CD8-positive, alpha-beta memory T cell (primary cell): ENCODE data around the gene TAS2R41. TPM values are rescaled to one million over a fixed set of nuclear protein-coding genes. Genes with fewer than 3 reads are reported as not detected.

Experiments used
- CTCF ChIA-PET: fragments of 350-600 bp; sonication (Branson Sonifier 250); formaldehyde crosslinking; loops from one replicate; lab custom pipeline; 2021; ENCODE audit warnings: antibody characterized with exemption; lab: Charles Lee
- POLR2A ChIA-PET: fragments of 350-600 bp; sonication (Branson Sonifier 250); formaldehyde crosslinking; loops from one replicate; lab custom pipeline; 2021; ENCODE audit warnings: antibody characterized with exemption; lab: Charles Lee
- DNase-seq, 5 donors: peaks; one replicate each; pipeline versions ENCODE4 v3.0.0 to v3.0.0-alpha.2; 2020 to 2022; ENCODE audit warnings: mixed read lengths in 1 of 5
- H3K27ac ChIP-seq: one replicate; pipeline ENCODE4 v1.7.0; 2013; ENCODE audit warnings: low read depth, mild to moderate bottlenecking, low read length, moderate library complexity
- H3K27me3 ChIP-seq: 2 replicates; pipeline ENCODE4 v1.7.0; 2013; ENCODE audit warnings: low read length, mild to moderate bottlenecking; ENCODE audit not compliant: insufficient read depth, poor library complexity, severe bottlenecking
- H3K36me3 ChIP-seq: 2 replicates; pipeline ENCODE4 v1.7.0; 2013; ENCODE audit warnings: mild to moderate bottlenecking, low read length, moderate library complexity; ENCODE audit not compliant: insufficient read depth
- H3K4me1 ChIP-seq: 2 replicates; pipeline ENCODE4 v1.7.0; 2013; ENCODE audit warnings: mild to moderate bottlenecking, low read length, moderate library complexity; ENCODE audit not compliant: insufficient read depth
- H3K4me3 ChIP-seq: 2 replicates; pipeline ENCODE4 v1.7.0; 2013; ENCODE audit warnings: mild to moderate bottlenecking, low read length
- H3K9me3 ChIP-seq: 2 replicates; pipeline ENCODE4 v1.7.0; 2013; ENCODE audit warnings: mild to moderate bottlenecking, low read length
- H3K27ac Mint-ChIP-seq, 8 donors: one replicate each; pipeline ENCODE4 v1.8.0; 2020 to 2021; ENCODE audit warnings: mixed read lengths in 8 of 8, mild to moderate bottlenecking in 6 of 8, inconsistent platforms in 3 of 8, moderate library complexity in 3 of 8
- H3K27me3 Mint-ChIP-seq, 2 donors: one replicate each; pipeline ENCODE4 v1.8.0; 2020 to 2021; ENCODE audit warnings: mixed read lengths in 2 of 2, mild to moderate bottlenecking in 1 of 2, moderate library complexity in 1 of 2
- H3K36me3 Mint-ChIP-seq, 3 donors: one replicate each; pipeline ENCODE4 v1.8.0; 2020 to 2021; ENCODE audit warnings: mixed read lengths in 3 of 3, inconsistent platforms in 1 of 3, mild to moderate bottlenecking in 1 of 3
- H3K4me1 Mint-ChIP-seq, 3 donors: one replicate each; pipeline ENCODE4 v1.8.0; 2020 to 2021; ENCODE audit warnings: mixed read lengths in 3 of 3, inconsistent platforms in 1 of 3, mild to moderate bottlenecking in 1 of 3
- H3K4me3 Mint-ChIP-seq, 7 donors: one replicate each; pipeline ENCODE4 v1.8.0; 2020 to 2021; ENCODE audit warnings: mixed read lengths in 7 of 7, mild to moderate bottlenecking in 6 of 7, moderate library complexity in 4 of 7, inconsistent platforms in 2 of 7
- H3K9me3 Mint-ChIP-seq, 5 donors: one replicate each; pipeline ENCODE4 v1.8.0; 2020 to 2022; ENCODE audit warnings: mixed read lengths in 5 of 5, mild to moderate bottlenecking in 3 of 5, moderate library complexity in 2 of 5, inconsistent platforms in 1 of 5
- polyA plus RNA-seq: library from polyadenylated mRNA; unstranded; fragments of 300-500 nt; fragmentation: Illumina TruSeq; gene quantifications from one replicate; pipeline ENCODE4 v1.2.3, GENCODE V29; 2021
- total RNA-seq, 2 experiments: library from RNA; stranded (reverse); gene quantifications; one replicate each; pipeline ENCODE4 v1.2.3, GENCODE V29; 2021

TAS2R41 gene
- total and polyA plus RNA-seq, 3 experiments from 2014 or later, result not detected

DNA sequence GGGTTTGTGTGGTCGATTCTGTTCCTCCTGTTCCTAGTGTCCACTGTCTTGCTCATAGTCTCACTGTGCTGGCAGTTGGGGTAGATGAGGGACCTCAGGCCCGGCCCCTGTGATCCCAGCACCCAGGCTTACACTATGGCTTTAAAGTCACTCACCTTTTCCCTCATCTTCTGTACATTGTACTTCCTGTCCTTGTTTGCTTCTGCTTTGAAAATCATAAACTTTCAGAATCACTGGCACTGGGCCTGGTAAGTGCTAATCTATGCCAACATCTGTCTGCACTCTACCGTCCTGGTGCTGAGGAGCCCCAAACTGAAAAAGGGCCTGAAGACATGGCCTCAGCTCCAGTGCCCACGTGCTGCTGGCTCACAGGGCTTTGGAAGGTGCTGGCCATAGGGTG, 40.1 kb upstream of the TAS2R41 start:
- H3K27ac Mint-ChIP-seq, result no peak overlapping the region
- ChIA-PET POLR2A (no interaction called here), CTCF (no interaction called here)
- peaks cover 0 to 11% (median 9%) of the 10 kb centered on the region in 3 donors for H3K4me1 Mint-ChIP-seq
- Histone ChIP-seq H3K4me3 (no peak overlapping the region), H3K36me3 (no peaks in the 10 kb centered on the region), H3K9me3 (no peaks in the 10 kb centered on the region), H3K27ac (no peak overlapping the region), H3K27me3 (peaks cover 4% of the 10 kb centered on the region), H3K4me1 (no peaks in the 10 kb centered on the region)
- peaks cover 0 to 5% of the 10 kb centered on the region in 2 donors for H3K27me3 Mint-ChIP-seq
- H3K4me3 Mint-ChIP-seq, result no peak overlapping the region
- no peak for DNase-seq
- H3K36me3 Mint-ChIP-seq, result peaks cover 0 to 6% (median 0%) of the 10 kb centered on the region in 3 donors
- no peaks in the 10 kb centered on the region for H3K9me3 Mint-ChIP-seq

- Mint-ChIP-seq H3K27me3 (peaks cover 0 to 5% of the 10 kb centered on the region in 2 donors), H3K4me1 (peaks cover 0 to 11% (median 9%) of the 10 kb centered on the region in 3 donors), H3K27ac (no peak overlapping the region), H3K4me3 (no peak overlapping the region), H3K9me3 (no peaks in the 10 kb centered on the region), H3K36me3 (peaks cover 0 to 6% (median 0%) of the 10 kb centered on the region in 3 donors)
- no peak overlapping the region for H3K27ac ChIP-seq
- H3K27me3 ChIP-seq, result no peaks in the 10 kb centered on the region
- H3K36me3 ChIP-seq, result no peaks in the 10 kb centered on the region
- POLR2A ChIA-PET, result no interaction called here
- no peaks in the 10 kb centered on the region for H3K4me1 ChIP-seq
- no peak for DNase-seq
- no peaks in the 10 kb centered on the region for H3K9me3 ChIP-seq
- CTCF ChIA-PET, result interaction anchor here (1.0 to 1.4 kb wide), 2 partner anchors 17 to 140 kb away, joined by 3 read pairs; no protein-coding TSS in a partner anchor
- no peak overlapping the region for H3K4me3 ChIP-seq
Observed at GRCh38 chr7:143439866-143440265, 37.8 kb upstream of the TAS2R41 start.

GRCh38 chr7:143443153-143443552, 34.5 kb upstream of the TAS2R41 start, which contains the start of gene TAS2R60:
TAS2R60 (plus strand) TSS chr7:143443453; CDS start chr7:143443453, 0 bp downstream.
- Histone ChIP-seq H3K4me1 (no peaks in the 10 kb centered on the region), H3K27ac (no peak within 1 kb of the TSS), H3K9me3 (no peaks in the 10 kb centered on the region), H3K36me3 (no peaks in the 10 kb centered on the region), H3K27me3 (no peaks in the 10 kb centered on the region), H3K4me3 (no peak within 1 kb of the TSS)
- Mint-ChIP-seq H3K4me1 (no peaks in the 10 kb centered on the region), H3K27ac (no peak within 1 kb of the TSS), H3K36me3 (peaks cover 0 to 3% (median 0%) of the 10 kb centered on the region in 3 donors), H3K9me3 (no peaks in the 10 kb centered on the region), H3K27me3 (no peaks in the 10 kb centered on the region), H3K4me3 (no peak within 1 kb of the TSS)
- DNase-seq, result no peak
- POLR2A ChIA-PET, result no interaction called here
- CTCF ChIA-PET, result no interaction called here

DNA sequence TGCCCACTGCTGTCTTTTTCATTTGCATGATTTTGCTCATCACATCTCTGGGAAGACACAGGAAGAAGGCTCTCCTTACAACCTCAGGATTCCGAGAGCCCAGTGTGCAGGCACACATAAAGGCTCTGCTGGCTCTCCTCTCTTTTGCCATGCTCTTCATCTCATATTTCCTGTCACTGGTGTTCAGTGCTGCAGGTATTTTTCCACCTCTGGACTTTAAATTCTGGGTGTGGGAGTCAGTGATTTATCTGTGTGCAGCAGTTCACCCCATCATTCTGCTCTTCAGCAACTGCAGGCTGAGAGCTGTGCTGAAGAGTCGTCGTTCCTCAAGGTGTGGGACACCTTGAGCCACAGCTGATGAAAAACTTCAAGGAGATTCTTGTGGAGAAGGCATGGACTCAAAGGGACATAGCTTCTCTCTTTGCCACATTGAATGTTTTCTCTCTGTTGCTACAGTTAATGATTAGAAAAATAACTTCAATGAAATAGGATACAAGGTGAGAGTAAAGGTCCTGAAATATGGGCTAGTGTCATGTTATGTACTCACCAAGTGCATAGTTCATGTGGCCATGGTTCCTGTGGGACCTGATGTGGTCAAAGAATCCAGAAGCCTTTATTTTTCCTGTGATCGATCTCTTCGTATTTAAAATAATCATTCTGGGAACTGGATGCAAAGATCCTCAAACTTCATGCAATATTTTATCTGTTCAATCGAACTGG, 33.5 kb upstream of the TAS2R41 start:
- ChIA-PET POLR2A (no interaction called here), CTCF (no interaction called here)
- Mint-ChIP-seq H3K4me1 (no peaks in the 10 kb centered on the region), H3K4me3 (no peak overlapping the region), H3K9me3 (no peaks in the 10 kb centered on the region), H3K27ac (no peak overlapping the region), H3K36me3 (no peaks in the 10 kb centered on the region), H3K27me3 (peaks cover 2 to 3% of the 10 kb centered on the region in 2 donors)
- DNase-seq, result no peak
- no peaks in the 10 kb centered on the region for H3K27me3 ChIP-seq
- no peaks in the 10 kb centered on the region for H3K9me3 ChIP-seq
- no peak overlapping the region for H3K27ac ChIP-seq
- no peak overlapping the region for H3K4me3 ChIP-seq
- no peaks in the 10 kb centered on the region for H3K36me3 ChIP-seq
- H3K4me1 ChIP-seq, result no peaks in the 10 kb centered on the region

GRCh38 chr7:143444785-143445184, 32.9 kb upstream of the TAS2R41 start:
- no peak for DNase-seq
- Mint-ChIP-seq H3K36me3 (no peaks in the 10 kb centered on the region), H3K4me1 (no peaks in the 10 kb centered on the region), H3K9me3 (no peaks in the 10 kb centered on the region), H3K27ac (no peak overlapping the region), H3K4me3 (no peak overlapping the region), H3K27me3 (peaks cover 2 to 3% of the 10 kb centered on the region in 2 donors)
- POLR2A ChIA-PET, result no interaction called here
- H3K36me3 ChIP-seq, result no peaks in the 10 kb centered on the region
- H3K27ac ChIP-seq, result no peak overlapping the region
- CTCF ChIA-PET, result no interaction called here
- H3K4me3 ChIP-seq, result no peak overlapping the region
- H3K27me3 ChIP-seq, result no peaks in the 10 kb centered on the region
- H3K9me3 ChIP-seq, result no peaks in the 10 kb centered on the region
- no peaks in the 10 kb centered on the region for H3K4me1 ChIP-seq

GRCh38 chr7:143447466-143447865, 30.2 kb upstream of the TAS2R41 start:
- ChIA-PET POLR2A (no interaction called here), CTCF (no interaction called here)
- no peaks in the 10 kb centered on the region for H3K36me3 ChIP-seq
- H3K27ac Mint-ChIP-seq, result no peak overlapping the region
- no peak overlapping the region for H3K4me3 ChIP-seq
- H3K36me3 Mint-ChIP-seq, result no peaks in the 10 kb centered on the region
- H3K27me3 Mint-ChIP-seq, result peaks cover 2 to 7% of the 10 kb centered on the region in 2 donors
- no peaks in the 10 kb centered on the region for H3K4me1 ChIP-seq
- no peak overlapping the region for H3K4me3 Mint-ChIP-seq
- no peaks in the 10 kb centered on the region for H3K9me3 Mint-ChIP-seq
- H3K27ac ChIP-seq, result no peak overlapping the region
- no peaks in the 10 kb centered on the region for H3K9me3 ChIP-seq
- H3K4me1 Mint-ChIP-seq, result no peaks in the 10 kb centered on the region
- no peak for DNase-seq
- no peaks in the 10 kb centered on the region for H3K27me3 ChIP-seq

- H3K36me3 ChIP-seq, result no peaks in the 10 kb centered on the region
- ChIA-PET CTCF (no interaction called here), POLR2A (no interaction called here)
- no peak overlapping the region for H3K27ac Mint-ChIP-seq
- no peak overlapping the region for H3K4me3 Mint-ChIP-seq
- no peak overlapping the region for H3K27ac ChIP-seq
- no peaks in the 10 kb centered on the region for H3K27me3 ChIP-seq
- no peak overlapping the region for H3K4me3 ChIP-seq
- no peaks in the 10 kb centered on the region for H3K9me3 Mint-ChIP-seq
- H3K27me3 Mint-ChIP-seq, result peaks cover 2 to 7% of the 10 kb centered on the region in 2 donors
- H3K4me1 ChIP-seq, result peaks cover 3% of the 10 kb centered on the region
- no peak for DNase-seq
- no peaks in the 10 kb centered on the region for H3K4me1 Mint-ChIP-seq
- no peaks in the 10 kb centered on the region for H3K9me3 ChIP-seq
- no peaks in the 10 kb centered on the region for H3K36me3 Mint-ChIP-seq
Observed at GRCh38 chr7:143448429-143448828, 29.2 kb upstream of the TAS2R41 start.

DNA sequence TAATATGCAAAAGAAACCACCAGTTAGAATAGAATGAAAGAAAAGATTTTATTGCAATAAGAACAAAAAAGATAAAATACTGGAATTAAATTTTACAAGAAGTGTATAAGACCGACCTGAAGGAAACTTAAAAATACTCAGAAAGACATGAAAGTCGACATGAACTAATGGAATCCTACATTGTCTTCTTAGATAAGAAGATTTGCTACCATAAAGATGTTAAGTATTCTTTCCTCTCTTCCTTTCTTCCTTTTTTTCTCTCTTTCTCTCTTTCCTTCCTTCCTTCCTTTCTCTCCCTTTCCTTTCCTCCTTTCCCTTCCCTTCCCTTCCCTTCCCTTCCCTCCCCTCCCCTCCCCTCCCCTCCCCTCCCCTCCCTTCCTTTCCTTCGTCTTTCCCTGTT, 27.9 kb upstream of the TAS2R41 start:
- Mint-ChIP-seq H3K4me3 (no peak overlapping the region), H3K4me1 (no peaks in the 10 kb centered on the region), H3K36me3 (no peaks in the 10 kb centered on the region), H3K27me3 (peaks cover 2 to 7% of the 10 kb centered on the region in 2 donors), H3K9me3 (no peaks in the 10 kb centered on the region), H3K27ac (no peak overlapping the region)
- CTCF ChIA-PET, result no interaction called here
- peaks cover 3% of the 10 kb centered on the region for H3K4me1 ChIP-seq
- H3K27ac ChIP-seq, result no peak overlapping the region
- POLR2A ChIA-PET, result no interaction called here
- no peaks in the 10 kb centered on the region for H3K36me3 ChIP-seq
- no peak overlapping the region for H3K4me3 ChIP-seq
- no peaks in the 10 kb centered on the region for H3K9me3 ChIP-seq
- H3K27me3 ChIP-seq, result no peaks in the 10 kb centered on the region
- DNase-seq, result no peak
